Neural cell (in vitro differentiated cells): Measurements from ENCODE around the gene SPEM3. TPM values are rescaled to one million over a fixed set of nuclear protein-coding genes. Genes with fewer than 3 reads are reported as not detected.

ENCODE experiments used
- H2AFZ ChIP-seq: fragments of 200-600, 300-800 bp; sonication (generic), shearing (Covaris generic); 2 replicates; pipeline ENCODE4 v1.6.0; 2014; ENCODE audit warnings: low read depth, mild to moderate bottlenecking, antibody characterized with exemption, low read length, moderate library complexity
- H3F3A ChIP-seq: fragments of 200-600 bp; shearing (Covaris generic); 2 replicates; pipeline ENCODE4 v1.6.1; 2016; ENCODE audit warnings: mild to moderate bottlenecking, moderate library complexity, mixed read lengths, antibody characterized with exemption, low read length; ENCODE audit not compliant: insufficient read depth, poor library complexity, severe bottlenecking
- H3K27ac ChIP-seq: fragments of 200-600, 300-800 bp; sonication (generic), shearing (Covaris generic); 2 replicates; pipeline ENCODE4 v1.5.1; 2014; ENCODE audit warnings: mild to moderate bottlenecking, low read length, moderate library complexity
- H3K27me3 ChIP-seq: fragments of 300-800, 200-600 bp; sonication (generic), shearing (Covaris generic); 2 replicates; pipeline ENCODE4 v1.6.0; 2014; ENCODE audit warnings: mild to moderate bottlenecking, low read depth, low read length, moderate library complexity; ENCODE audit not compliant: insufficient read depth
- H3K36me3 ChIP-seq: fragments of 300-800, 200-600 bp; sonication (generic), shearing (Covaris generic); 2 replicates; pipeline ENCODE4 v1.5.1; 2014; ENCODE audit warnings: mild to moderate bottlenecking, antibody characterized with exemption, low read length, moderate library complexity; ENCODE audit not compliant: insufficient read depth
- H3K4me2 ChIP-seq: fragments of 300-800, 200-600 bp; sonication (generic), shearing (Covaris generic); 2 replicates; pipeline ENCODE4 v1.6.0; 2014; ENCODE audit warnings: mild to moderate bottlenecking, low read length
- H3K4me3 ChIP-seq: fragments of 300-800, 200-600 bp; sonication (generic), shearing (Covaris generic); 2 replicates; pipeline ENCODE4 v1.5.1; 2014; ENCODE audit warnings: mild to moderate bottlenecking, low read length, moderate library complexity
- H3K79me2 ChIP-seq: fragments of 200-600 bp; shearing (Covaris generic); replicated peaks from 2 replicates; pipeline ENCODE4 v1.6.0; 2014; ENCODE audit warnings: mild to moderate bottlenecking, low read length, moderate library complexity; ENCODE audit not compliant: insufficient read depth
- H3K9ac ChIP-seq: fragments of 300-800, 200-600 bp; sonication (generic), shearing (Covaris generic); 2 replicates; pipeline ENCODE4 v1.6.1; 2016; ENCODE audit warnings: mild to moderate bottlenecking, low read length, mixed read lengths
- H3K9me2 ChIP-seq: fragments of 200-600 bp; shearing (Covaris generic); 2 replicates; pipeline ENCODE4 v1.6.1; 2016; ENCODE audit warnings: mild to moderate bottlenecking, low read length, mixed read lengths; ENCODE audit not compliant: insufficient read depth
- H3K9me3 ChIP-seq: fragments of 200-600, 300-800 bp; sonication (generic), shearing (Covaris generic); 2 replicates; pipeline ENCODE4 v1.6.1; 2016; ENCODE audit warnings: mild to moderate bottlenecking, mixed run types, low read length, moderate library complexity, mixed read lengths
- H4K20me1 ChIP-seq: fragments of 200-600 bp; shearing (Covaris generic); 2 replicates; pipeline ENCODE4 v1.6.1; 2016; ENCODE audit warnings: mild to moderate bottlenecking, mixed run types; ENCODE audit not compliant: insufficient read depth
- CTCF ChIP-seq: fragments of 450-650 bp; IDR thresholded peaks from 2 replicates; pipeline ENCODE4 v1.5.1; 2014; ENCODE audit warnings: antibody characterized with exemption, mild to moderate bottlenecking, moderate library complexity; ENCODE audit not compliant: poor library complexity, severe bottlenecking
- EP300 ChIP-seq: fragments of 450-650 bp; conservative IDR thresholded peaks from 2 replicates; pipeline ENCODE4 v1.6.1; 2014; ENCODE audit warnings: antibody characterized with exemption, mild to moderate bottlenecking, moderate library complexity; ENCODE audit not compliant: poor library complexity, severe bottlenecking
- EZH2 ChIP-seq: fragments of 200-600, 300-800 bp; shearing (Covaris generic), sonication (generic); IDR thresholded peaks from 2 replicates; pipeline ENCODE4 v1.6.1; 2014; ENCODE audit warnings: antibody characterized with exemption, low read length, borderline replicate concordance, mild to moderate bottlenecking; ENCODE audit not compliant: insufficient read depth, poor library complexity, severe bottlenecking
- MXI1 ChIP-seq: fragments of 450-650 bp; conservative IDR thresholded peaks from 2 replicates; pipeline ENCODE4 v1.6.1; 2014; ENCODE audit warnings: antibody characterized with exemption, mild to moderate bottlenecking; ENCODE audit not compliant: poor library complexity, severe bottlenecking
- POLR2AphosphoS5 ChIP-seq: IDR thresholded peaks from 2 replicates; pipeline ENCODE4 v1.6.1; 2012
- RAD21 ChIP-seq: fragments of 450-650 bp; conservative IDR thresholded peaks from 2 replicates; pipeline ENCODE4 v1.6.1; 2014; ENCODE audit warnings: antibody characterized with exemption, mild to moderate bottlenecking, moderate library complexity
- REST ChIP-seq: IDR thresholded peaks from 2 replicates; pipeline ENCODE4 v1.6.1; 2012; ENCODE audit warnings: borderline replicate concordance
- SMC3 ChIP-seq: fragments of 450-650 bp; conservative IDR thresholded peaks from 2 replicates; pipeline ENCODE4 v1.6.1; 2014; ENCODE audit warnings: antibody characterized with exemption, mild to moderate bottlenecking, moderate library complexity; ENCODE audit not compliant: poor library complexity
- TAF1 ChIP-seq: IDR thresholded peaks from 2 replicates; pipeline ENCODE4 v1.6.1; 2012; ENCODE audit warnings: low read depth
- polyA plus RNA-seq: library from polyadenylated mRNA; depleted of rRNA; stranded (reverse); fragments of >200 nt; gene quantifications from 2 replicates; pipeline ENCODE4 v1.2.3, GENCODE V29; 2014

Gene SPEM3
- polyA plus RNA-seq, 1 donor from 2014 or later, result not detected

- Histone ChIP-seq H3K4me3 (peak overlapping the region; percentile 85), H3K9me2 (no peaks in the 10 kb centered on the region), H2AFZ (no peak overlapping the region), H4K20me1 (no peaks in the 10 kb centered on the region), H3K79me2 (no peaks in the 10 kb centered on the region), H3K27ac (no peak overlapping the region), H3K36me3 (no peaks in the 10 kb centered on the region), H3K27me3 (peaks cover 43% of the 10 kb centered on the region), H3K9me3 (no peaks in the 10 kb centered on the region), H3K4me2 (no peak overlapping the region), H3K9ac (peak overlapping the region; percentile 41), H3F3A (peaks cover 4% of the 10 kb centered on the region)
- TF ChIP-seq EZH2 (no peak), REST (no peak), EP300 (no peak), POLR2AphosphoS5 (no peak), SMC3 (no peak), MXI1 (no peak), RAD21 (no peak), TAF1 (no peak), CTCF (no peak)
Observed at GRCh38 chr17:7435676-7436555, 7.3 kb downstream of the SPEM3 start.

- Histone ChIP-seq H3K4me3 (peak overlapping the region; percentile 85), H3F3A (peaks cover 4% of the 10 kb centered on the region), H3K79me2 (no peaks in the 10 kb centered on the region), H4K20me1 (no peaks in the 10 kb centered on the region), H3K9me3 (no peaks in the 10 kb centered on the region), H3K27me3 (peaks cover 43% of the 10 kb centered on the region), H3K4me2 (no peak overlapping the region), H3K9me2 (no peaks in the 10 kb centered on the region), H2AFZ (no peak overlapping the region), H3K9ac (peak overlapping the region; percentile 97), H3K36me3 (no peaks in the 10 kb centered on the region), H3K27ac (peak overlapping the region; percentile 24)
- TF ChIP-seq TAF1 (no peak), SMC3 (peak; percentile 89), EP300 (no peak), REST (no peak), POLR2AphosphoS5 (peak; percentile 38), MXI1 (peak; percentile 83), RAD21 (peak; percentile 85), EZH2 (no peak), CTCF (peak; percentile 97)
Observed at GRCh38 chr17:7436556-7437368, 8.1 kb downstream of the SPEM3 start.
